GM19193 (cell line): ENCODE measurements around the gene MYOZ2.

Source experiments
- POLR2A ChIP-seq: IDR thresholded peaks from 4 replicates; pipeline ENCODE4 v1.6.1; 2011; ENCODE audit not compliant: insufficient read depth, insufficient read length; ENCODE audit errors: extremely low read depth

MYOZ2 gene

DNA sequence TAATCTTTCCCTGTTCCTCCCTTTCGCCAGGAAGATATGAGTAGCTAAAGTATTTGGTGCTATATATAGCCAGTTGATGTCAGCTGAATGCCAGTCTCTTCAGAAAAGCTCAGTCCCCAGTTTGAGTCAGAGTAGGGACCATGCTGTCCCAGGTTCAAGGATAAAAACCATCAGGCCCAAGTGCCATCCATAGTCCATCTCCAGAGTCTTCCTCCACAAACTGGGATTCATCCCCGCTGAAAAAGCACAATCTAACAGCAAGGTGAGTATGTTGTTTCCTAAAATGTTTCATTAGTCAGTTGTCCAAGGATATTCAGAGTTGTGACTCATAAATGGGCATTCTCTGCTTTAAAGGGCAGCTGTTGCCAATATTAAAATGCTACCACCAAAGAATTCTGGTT is at the start of gene MYOZ2:
MYOZ2 (plus strand) TSS at position 112 of the 401 bp plus-strand sequence. CDS start 694 bp downstream, outside the sequence.
- TF ChIP-seq POLR2A = no peak

DNA sequence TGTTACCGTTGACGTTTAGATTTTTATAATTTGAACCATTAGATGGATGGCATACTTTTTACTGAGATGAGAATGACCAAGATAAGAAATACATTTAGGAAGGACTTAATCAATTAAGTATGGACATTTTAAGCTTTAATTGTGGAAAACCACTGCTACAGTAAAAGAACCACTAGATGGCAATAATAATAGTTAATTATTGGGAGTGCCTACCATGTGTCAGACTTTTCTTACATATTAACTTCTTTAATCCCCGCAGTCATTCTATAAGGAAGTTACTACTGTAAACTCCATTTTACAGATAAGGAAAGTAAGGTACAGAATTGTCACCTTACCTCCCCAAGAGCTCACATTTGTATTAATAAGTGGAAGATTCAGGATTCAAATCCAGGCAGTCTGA is 48.5 kb upstream of the MYOZ2 start:
- TF ChIP-seq POLR2A = no peak

DNA sequence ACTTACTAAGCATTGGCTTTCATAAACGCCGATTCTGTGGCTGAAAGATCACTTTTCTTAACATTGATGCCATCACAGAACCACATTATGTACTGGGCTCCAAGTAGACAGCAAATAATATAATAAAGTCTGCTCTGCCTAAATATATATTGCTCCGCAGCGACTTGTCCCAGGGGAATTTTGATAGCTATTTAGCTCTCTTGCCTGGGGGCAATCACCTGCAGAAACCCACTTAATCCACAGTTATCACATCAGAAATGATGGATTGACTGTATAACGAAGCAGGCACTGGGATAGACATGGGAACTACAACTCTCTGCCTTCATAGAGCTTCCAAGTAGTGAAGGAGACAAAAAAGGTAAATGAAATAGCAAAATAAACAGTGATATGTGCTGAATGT is 48.0 kb upstream of the MYOZ2 start:
- no peak for TF ChIP-seq POLR2A

GRCh38 chr4:119093042-119093827 is 42.4 kb upstream of the MYOZ2 start:
- no peak for TF ChIP-seq POLR2A

DNA sequence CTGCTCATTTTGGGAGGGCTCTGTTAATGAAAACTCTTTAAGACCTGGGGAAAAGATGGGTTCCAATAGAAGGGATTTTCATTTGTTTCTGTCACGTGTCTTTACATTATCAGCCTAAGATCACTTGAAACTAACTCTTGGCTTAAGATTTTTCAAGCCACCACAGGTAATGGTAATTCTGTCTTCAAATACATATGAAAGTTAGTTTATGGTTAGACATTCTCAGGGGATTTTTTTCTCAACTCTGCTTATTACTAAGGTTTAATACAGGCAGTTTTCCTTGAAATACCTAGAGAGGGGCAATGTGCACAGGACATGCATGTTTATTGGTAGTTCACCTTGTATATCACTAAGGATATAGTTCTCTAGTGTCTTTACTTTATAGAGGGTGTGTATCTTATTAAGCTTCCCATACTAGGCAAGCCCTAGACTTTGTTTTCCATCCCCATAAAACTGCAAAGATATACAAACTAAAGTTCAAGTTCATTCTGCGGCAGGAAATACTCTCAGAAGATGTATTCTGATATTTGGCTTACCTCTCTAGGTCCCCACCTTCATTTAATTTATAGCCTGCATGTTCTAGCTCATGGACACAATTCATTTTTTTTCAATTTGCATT is 38.2 kb upstream of the MYOZ2 start:
- TF ChIP-seq POLR2A = no peak

- no peak for TF ChIP-seq POLR2A
Observed at GRCh38 chr4:119098306-119098705, 37.3 kb upstream of the MYOZ2 start.

DNA sequence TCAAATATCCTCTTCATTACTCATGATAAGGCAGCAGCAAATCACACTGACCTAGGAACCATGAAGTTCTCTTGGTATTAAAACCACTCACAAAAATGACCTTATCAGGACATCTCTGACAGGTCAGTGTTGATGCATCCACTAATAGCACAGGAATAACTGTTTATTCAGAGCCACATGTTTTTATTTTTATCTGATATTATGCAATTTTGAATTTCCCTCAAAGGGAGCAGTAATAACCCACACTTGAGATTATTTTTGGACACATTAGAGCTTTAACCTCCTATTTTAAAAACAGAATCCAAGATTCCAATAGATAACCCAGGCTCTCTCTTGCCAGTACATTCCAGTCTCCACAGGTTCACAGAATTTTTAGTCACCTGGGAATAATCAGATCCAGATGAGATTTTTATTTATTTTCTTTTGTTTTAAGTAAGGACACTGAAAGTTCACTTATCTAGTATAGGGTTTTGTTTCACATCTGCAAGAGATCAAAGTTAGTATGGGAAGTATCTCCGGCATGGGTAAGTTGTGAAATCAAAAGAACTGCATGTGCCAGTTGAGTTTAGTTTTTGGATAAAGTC is 36.3 kb upstream of the MYOZ2 start:
- no peak for TF ChIP-seq POLR2A

DNA sequence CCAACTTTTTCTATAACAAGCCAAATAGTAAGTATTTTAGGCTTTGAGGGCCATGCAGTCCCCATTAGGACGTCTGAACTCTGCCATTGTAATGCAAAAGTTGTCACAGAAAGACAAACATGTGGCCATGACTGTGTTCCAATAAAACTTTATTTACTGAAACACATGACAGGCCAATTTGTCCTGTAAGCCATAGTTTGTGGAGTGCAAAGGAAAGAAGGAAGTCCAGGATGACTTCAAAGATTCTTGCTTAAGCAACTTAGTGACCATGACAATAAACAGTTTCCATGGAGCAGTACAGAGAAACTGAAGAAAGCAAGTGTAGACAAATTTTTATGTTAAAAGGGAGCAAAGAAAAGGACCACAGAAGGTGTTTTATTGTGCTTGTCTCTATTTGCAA is 35.0 kb upstream of the MYOZ2 start:
- TF ChIP-seq POLR2A = no peak

DNA sequence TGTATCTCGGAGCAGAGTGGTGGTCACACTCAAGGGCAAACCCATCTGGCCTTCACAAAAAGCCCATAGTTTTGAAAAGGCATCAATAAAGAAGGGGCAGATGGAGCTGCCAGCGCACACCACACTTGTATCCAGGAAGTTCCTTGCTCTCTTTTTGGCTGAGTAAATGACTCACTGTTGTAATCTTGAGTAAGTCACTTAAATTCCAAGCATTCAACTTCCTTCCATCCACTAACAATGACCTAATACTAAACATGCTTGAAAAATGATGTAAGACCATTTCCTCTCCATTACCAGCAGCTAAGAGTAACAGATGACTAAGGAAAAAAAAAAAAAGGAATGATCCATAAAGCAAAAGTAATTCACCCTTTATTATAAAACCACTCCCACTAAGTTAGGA is 32.4 kb upstream of the MYOZ2 start:
- no peak for TF ChIP-seq POLR2A

DNA sequence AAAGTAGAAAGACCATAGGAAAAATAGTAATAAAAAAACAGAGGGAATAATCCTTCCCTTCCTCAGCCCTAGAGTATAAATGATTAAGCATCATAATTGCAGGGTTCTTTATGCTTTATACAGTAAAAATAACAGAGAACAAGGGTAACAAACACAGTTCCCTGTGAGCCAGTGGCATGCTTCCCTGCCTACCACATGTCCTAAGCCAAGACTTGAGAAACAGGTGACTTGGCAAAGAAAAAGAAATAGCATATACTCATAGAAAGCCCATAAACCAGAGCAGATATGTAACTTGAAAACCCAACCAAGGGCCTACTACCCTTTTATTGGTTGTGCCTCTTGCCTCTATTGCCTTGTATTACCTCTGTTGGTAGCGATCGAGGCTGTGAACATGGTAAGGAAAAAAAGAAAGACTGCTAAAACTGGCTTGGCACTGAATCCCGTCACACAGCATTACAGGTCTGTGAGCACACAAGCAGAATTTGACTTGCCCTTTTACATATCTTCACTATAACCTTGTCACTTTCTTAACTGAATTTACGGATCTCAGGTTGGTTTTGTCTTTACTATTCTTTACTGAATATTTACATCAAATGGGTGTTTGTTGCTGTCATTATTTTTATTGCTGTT is 30.9 kb upstream of the MYOZ2 start:
- no peak for TF ChIP-seq POLR2A

DNA sequence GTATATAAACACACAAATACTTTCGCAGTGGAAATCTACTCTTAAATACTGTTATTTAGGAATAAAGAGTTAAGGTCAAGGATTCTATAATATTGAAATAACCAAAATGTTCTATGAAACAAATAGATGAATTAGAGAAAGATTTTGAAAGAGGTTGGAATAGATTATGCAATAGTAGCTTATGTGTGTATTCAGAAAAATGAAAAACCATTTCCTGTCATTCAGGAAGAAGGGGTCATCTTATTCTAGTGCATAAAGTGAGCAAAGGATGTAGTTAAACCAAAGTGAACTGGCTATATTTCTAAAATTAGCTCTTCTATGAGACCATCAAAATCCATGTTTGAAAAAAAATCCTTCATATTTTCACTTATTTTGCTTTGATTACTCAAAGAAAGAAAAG is 30.0 kb upstream of the MYOZ2 start:
- no peak for TF ChIP-seq POLR2A

GRCh38 chr4:119106036-119107000 is 29.3 kb upstream of the MYOZ2 start:
- no peak for TF ChIP-seq POLR2A

DNA sequence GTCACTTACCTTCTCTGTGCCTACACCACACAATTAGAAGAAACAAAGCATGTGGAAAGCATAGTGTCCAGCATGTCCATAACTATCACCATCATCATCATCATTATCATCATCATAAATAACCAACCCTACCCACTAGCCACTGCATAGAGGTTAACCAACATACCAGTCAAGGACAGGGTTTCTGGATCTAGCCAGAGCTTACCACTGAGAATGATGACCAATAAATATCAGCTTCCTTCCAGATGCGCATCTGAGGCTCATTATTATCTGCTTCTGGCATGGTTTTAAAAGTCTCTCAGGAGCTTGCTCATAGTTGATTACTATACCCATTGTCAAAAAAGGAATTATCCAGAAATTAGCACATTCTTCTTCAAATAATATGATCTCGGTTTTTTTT is 25.5 kb upstream of the MYOZ2 start:
- no peak for TF ChIP-seq POLR2A

DNA sequence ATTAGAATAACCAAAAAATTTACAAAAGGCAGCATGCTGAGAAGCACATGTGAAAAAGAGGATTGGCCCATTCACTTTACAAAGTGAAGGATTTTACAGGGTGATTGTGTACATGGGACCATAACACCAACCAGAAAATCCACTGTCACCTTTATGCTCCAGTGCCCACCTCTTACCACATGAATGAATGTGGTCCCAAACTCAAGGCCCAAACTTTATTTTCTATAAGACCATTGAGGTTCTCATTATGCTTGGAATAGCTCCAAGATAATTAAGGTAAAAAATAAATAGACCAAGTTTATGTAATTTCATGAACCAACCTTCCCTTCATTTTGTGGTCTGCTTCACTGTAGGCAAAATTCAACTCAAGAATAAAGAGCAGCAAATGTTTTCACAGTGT is 24.3 kb upstream of the MYOZ2 start:
- no peak for TF ChIP-seq POLR2A
